HepG2 (cell line): ENCODE results near the gene ZNF367. TPM values are rescaled to one million over a fixed set of nuclear protein-coding genes. Genes with fewer than 3 reads are reported as not detected.
A peak's percentile ranks its signal among the peaks of the same experiment; 100 is the strongest.

ENCODE experiments used
- ELF3 ChIP-seq: IDR thresholded peaks from 2 replicates; pipeline ENCODE4 v1.6.1; 2016; ENCODE audit warnings: missing genetic modification reagents, missing compliant biosample characterization
- FOXC1 ChIP-seq: sonication (generic); formaldehyde crosslinking; IDR thresholded peaks from 2 replicates; pipeline ENCODE4 v1.8.0; 2022; ENCODE audit warnings: mild to moderate bottlenecking, missing genetic modification reagents, borderline replicate concordance
- GABPB1 ChIP-seq: IDR thresholded peaks from 2 replicates; pipeline ENCODE4 v1.6.1; 2016; ENCODE audit warnings: mild to moderate bottlenecking, missing genetic modification reagents, moderate library complexity, missing compliant biosample characterization
- GATAD1 ChIP-seq: IDR thresholded peaks from 2 replicates; pipeline ENCODE4 v1.6.1; 2016; ENCODE audit warnings: missing genetic modification reagents, missing compliant biosample characterization
- GATAD2A ChIP-seq: IDR thresholded peaks from 2 replicates; pipeline ENCODE4 v1.6.1; 2016
- HOMEZ ChIP-seq: IDR thresholded peaks from 2 replicates; pipeline ENCODE4 v1.6.1; 2016; ENCODE audit warnings: low read depth
- HOXA5 ChIP-seq: sonication (generic); formaldehyde crosslinking; IDR thresholded peaks from 2 replicates; pipeline ENCODE4 v1.4.0; 2020; ENCODE audit warnings: missing genetic modification reagents
- KDM2A ChIP-seq: sonication (generic); formaldehyde crosslinking; IDR thresholded peaks from 2 replicates; pipeline ENCODE4 v1.4.0; 2020; ENCODE audit warnings: low read depth, missing genetic modification reagents, borderline replicate concordance
- KDM3A ChIP-seq: IDR thresholded peaks from 2 replicates; pipeline ENCODE4 v1.6.1; 2018; ENCODE audit warnings: low read depth, missing compliant biosample characterization
- KDM5A ChIP-seq: fragments of 200-600 bp; sonication (generic); IDR thresholded peaks from 2 replicates; pipeline ENCODE4 v1.7.0; 2018; ENCODE audit warnings: antibody characterized with exemption, mild to moderate bottlenecking, low read length, borderline replicate concordance
- KDM5B ChIP-seq: sonication (generic); formaldehyde crosslinking; IDR thresholded peaks from 2 replicates; pipeline ENCODE4 v1.4.0; 2020; ENCODE audit warnings: missing genetic modification reagents, mild to moderate bottlenecking, borderline replicate concordance
- KLF12 ChIP-seq: sonication (generic); formaldehyde crosslinking; IDR thresholded peaks from 2 replicates; pipeline ENCODE4 v1.4.0; 2020; ENCODE audit warnings: missing genetic modification reagents, borderline replicate concordance
- KLF15 ChIP-seq: sonication (generic); formaldehyde crosslinking; IDR thresholded peaks from 2 replicates; pipeline ENCODE4 v1.8.1; 2023; ENCODE audit warnings: borderline replicate concordance, mild to moderate bottlenecking, inconsistent platforms, missing genetic modification reagents, mixed read lengths
- NR0B2 ChIP-seq: sonication (generic); formaldehyde crosslinking; IDR thresholded peaks from 2 replicates; pipeline ENCODE4 v1.4.0; 2020; ENCODE audit warnings: mild to moderate bottlenecking, missing genetic modification reagents
- TBX2 ChIP-seq: sonication (generic); formaldehyde crosslinking; IDR thresholded peaks from 2 replicates; pipeline ENCODE4 v1.5.0; 2020; ENCODE audit warnings: missing genetic modification reagents, mild to moderate bottlenecking, borderline replicate concordance
- THAP9 ChIP-seq: sonication (generic); formaldehyde crosslinking; IDR thresholded peaks from 2 replicates; pipeline ENCODE4; 2020; ENCODE audit warnings: missing genetic modification reagents, mild to moderate bottlenecking, borderline replicate concordance
- THRA ChIP-seq: sonication (generic); formaldehyde crosslinking; IDR thresholded peaks from 2 replicates; pipeline ENCODE4 v1.4.0; 2020; ENCODE audit warnings: missing genetic modification reagents, borderline replicate concordance
- ZMYM4 ChIP-seq: sonication (generic); formaldehyde crosslinking; IDR thresholded peaks from 2 replicates; pipeline ENCODE4 v1.8.1; 2023; ENCODE audit warnings: mild to moderate bottlenecking, missing genetic modification reagents
- ZNF234 ChIP-seq: sonication (generic); formaldehyde crosslinking; conservative IDR thresholded peaks from 2 replicates; pipeline ENCODE4 v1.5.1; 2020; ENCODE audit warnings: mild to moderate bottlenecking, missing genetic modification reagents
- ZNF383 ChIP-seq: sonication (generic); formaldehyde crosslinking; IDR thresholded peaks from 2 replicates; pipeline ENCODE4 v1.4.0; 2020; ENCODE audit warnings: missing genetic modification reagents, mild to moderate bottlenecking, borderline replicate concordance
- ZNF547 ChIP-seq: sonication (generic); formaldehyde crosslinking; IDR thresholded peaks from 2 replicates; pipeline ENCODE4 v1.5.1; 2020; ENCODE audit warnings: mild to moderate bottlenecking, missing genetic modification reagents
- ZNF670 ChIP-seq: sonication (generic); formaldehyde crosslinking; IDR thresholded peaks from 2 replicates; pipeline ENCODE4 v1.8.0; 2022; ENCODE audit warnings: mild to moderate bottlenecking, missing genetic modification reagents, borderline replicate concordance
- ZSCAN21 ChIP-seq: sonication (generic); formaldehyde crosslinking; IDR thresholded peaks from 2 replicates; pipeline ENCODE4 v1.8.0; 2022; ENCODE audit warnings: mild to moderate bottlenecking, missing genetic modification reagents, moderate library complexity, borderline replicate concordance
- polyA plus RNA-seq, 8 experiments: library from polyadenylated mRNA; depleted of rRNA in 3 of 8; stranded (reverse) in 7 of 8; unstranded in 1 of 8; fragments of >200 nt; fragmentation: Illumina TruSeq in 4 of 8; extraction: Trizol in 4 of 8; gene quantifications; 2 replicates each; pipeline versions ENCODE4 v1.2.1 to v1.2.3, GENCODE V29; 2011 to 2016; ENCODE audit warnings: low read depth in 4 of 8, missing spikeins in 1 of 8, mixed read lengths in 1 of 8; ENCODE audit not compliant: insufficient read depth in 1 of 8
- total RNA-seq, 5 experiments: library from RNA; depleted of rRNA; stranded (reverse); fragments of >200 nt; fragmentation: Illumina TruSeq; extraction: Trizol; gene quantifications; 2 replicates each; pipeline ENCODE4 v1.2.3, GENCODE V29; 2016; ENCODE audit warnings: low read depth in 1 of 5

ZNF367 gene
- total and polyA plus RNA-seq, 2 of the 13 experiments (the other 11 are each of a cell fraction or from before 2014, with no cell fraction given), result 2.9 to 7.7 TPM

GRCh38 chr9:96383165-96383942 is 34.8 kb downstream of the ZNF367 start, which contains the start of gene SLC35D2 (continued):
- 0 out of 2 replicates have a peak, but pooled peaks have one; percentile 8 for TF ChIP-seq THAP9 (CRISPR knock-in tag)
- TF ChIP-seq FOXC1 (CRISPR knock-in tag), result no peak; the same call in 1 of the 2 replicates
- peak; percentile 53; the same call in 1 of the 2 replicates for TF ChIP-seq TBX2 (CRISPR knock-in tag)
- peak; percentile 62; the same call in 1 of the 2 replicates for TF ChIP-seq HOMEZ (CRISPR knock-in tag)
- peak; percentile 26; the same call in 1 of the 2 replicates for TF ChIP-seq KDM5B (CRISPR knock-in tag)
- no peak for TF ChIP-seq NR0B2 (CRISPR knock-in tag)
- 0 out of 2 replicates have a peak, but pooled peaks have one; percentile 45 for TF ChIP-seq ZNF234 (CRISPR knock-in tag)
- peak; percentile 32; the same call in 1 of the 2 replicates for TF ChIP-seq ZMYM4 (CRISPR knock-in tag)
- TF ChIP-seq KLF15 (CRISPR knock-in tag), result no peak
- 0 out of 2 replicates have a peak, but pooled peaks have one; percentile 55 for TF ChIP-seq KLF12
- TF ChIP-seq ZNF670 (CRISPR knock-in tag), result 0 out of 2 replicates have a peak, but pooled peaks have one; percentile 32
- TF ChIP-seq KDM2A (CRISPR knock-in tag), result peak; percentile 60; the same call in 1 of the 2 replicates
- 0 out of 2 replicates have a peak, but pooled peaks have one; percentile 40 for TF ChIP-seq GATAD2A (CRISPR knock-in tag)
- peak; percentile 83 for TF ChIP-seq GABPB1 (CRISPR knock-in tag)
- no peak for TF ChIP-seq ZNF547 (CRISPR knock-in tag)
- TF ChIP-seq GATAD1, result peak; percentile 54; the same call in 1 of the 2 replicates
- no peak for TF ChIP-seq HOXA5
- TF ChIP-seq KDM3A (CRISPR knock-in tag), result 0 out of 2 replicates have a peak, but pooled peaks have one; percentile 29
- no peak; the same call in none of the 2 replicates for TF ChIP-seq ZSCAN21 (CRISPR knock-in tag)
- peak; percentile 83; the same call in 1 of the 2 replicates for TF ChIP-seq ELF3 (CRISPR knock-in tag)
- TF ChIP-seq THRA (CRISPR knock-in tag), result peak; percentile 67; the same call in 1 of the 2 replicates
- TF ChIP-seq KDM5A, result no peak
- TF ChIP-seq ZNF383 (CRISPR knock-in tag), result no peak
